HG03103 (cell line): ENCODE results near the gene RABGAP1L.
"Not testable (repeated sequence)": the region's sequence is repeated elsewhere in the genome, so short reads cannot be mapped to it uniquely, and the experiment has no call there.

ENCODE experiments used
- ATAC-seq: cut with Tn5 transposase; IDR thresholded peaks from one replicate; pipeline ENCODE4 v1.9.1; 2021; ENCODE audit warnings: low read depth; ENCODE audit not compliant: unreplicated experiment

RABGAP1L gene

DNA sequence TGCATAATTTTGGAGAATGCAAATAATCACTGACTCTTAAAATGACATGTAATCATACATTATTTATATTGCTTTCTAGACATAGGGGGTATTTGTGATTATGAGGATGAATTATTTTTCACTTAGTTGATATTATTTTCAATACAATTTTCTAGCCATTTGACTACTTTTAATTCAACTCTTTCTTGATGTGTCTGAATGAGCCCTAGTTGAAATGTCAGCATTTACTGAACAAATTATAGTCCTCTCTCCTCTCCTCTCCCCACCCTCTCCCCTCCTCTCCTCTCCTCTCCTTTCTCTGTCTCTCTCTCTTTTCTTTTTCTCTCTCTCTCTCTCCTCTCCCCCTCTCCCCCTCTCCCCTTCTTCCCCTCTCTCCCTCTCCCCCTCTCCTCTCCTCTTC is 483.1 kb downstream of the RABGAP1L start:
- ATAC-seq = no peak

DNA sequence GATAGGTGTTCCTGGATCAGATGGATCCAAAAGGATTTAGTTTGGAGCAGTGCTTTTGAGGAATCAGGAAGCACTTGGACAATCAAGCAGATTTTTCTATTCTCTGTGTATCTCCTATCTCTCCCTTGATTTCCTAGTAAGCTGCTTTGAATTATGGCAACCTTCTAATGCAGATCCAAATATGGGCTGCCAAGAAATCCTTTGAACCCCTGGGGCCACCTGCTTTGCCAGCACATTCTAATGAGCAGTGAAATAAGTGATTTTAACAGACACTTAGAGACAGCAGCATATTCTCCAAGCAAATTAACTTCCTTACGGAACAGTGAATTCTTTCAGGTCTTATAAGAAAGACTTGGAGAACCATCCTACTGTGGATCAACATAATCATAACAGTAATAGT is 483.9 kb downstream of the RABGAP1L start:
- no peak for ATAC-seq

DNA sequence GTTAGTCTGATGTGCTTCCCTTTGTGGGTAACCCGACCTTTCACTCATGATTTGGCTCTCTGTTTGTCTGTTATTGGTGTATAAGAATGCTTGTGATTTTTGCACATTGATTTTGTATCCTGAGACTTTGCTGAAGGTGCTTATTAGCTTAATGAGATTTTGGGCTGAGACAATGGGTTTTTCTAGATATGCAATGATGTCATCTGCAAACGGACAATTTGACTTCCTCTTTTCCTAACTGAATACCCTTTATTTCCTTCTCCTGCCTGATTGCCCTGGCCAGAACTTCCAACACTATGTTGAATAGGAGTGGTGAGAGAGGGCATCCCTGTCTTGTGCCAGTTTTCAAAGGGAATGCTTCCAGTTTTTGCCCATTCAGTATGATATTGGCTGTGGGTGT is 490.3 kb downstream of the RABGAP1L start:
- ATAC-seq = not testable (repeated sequence)

DNA sequence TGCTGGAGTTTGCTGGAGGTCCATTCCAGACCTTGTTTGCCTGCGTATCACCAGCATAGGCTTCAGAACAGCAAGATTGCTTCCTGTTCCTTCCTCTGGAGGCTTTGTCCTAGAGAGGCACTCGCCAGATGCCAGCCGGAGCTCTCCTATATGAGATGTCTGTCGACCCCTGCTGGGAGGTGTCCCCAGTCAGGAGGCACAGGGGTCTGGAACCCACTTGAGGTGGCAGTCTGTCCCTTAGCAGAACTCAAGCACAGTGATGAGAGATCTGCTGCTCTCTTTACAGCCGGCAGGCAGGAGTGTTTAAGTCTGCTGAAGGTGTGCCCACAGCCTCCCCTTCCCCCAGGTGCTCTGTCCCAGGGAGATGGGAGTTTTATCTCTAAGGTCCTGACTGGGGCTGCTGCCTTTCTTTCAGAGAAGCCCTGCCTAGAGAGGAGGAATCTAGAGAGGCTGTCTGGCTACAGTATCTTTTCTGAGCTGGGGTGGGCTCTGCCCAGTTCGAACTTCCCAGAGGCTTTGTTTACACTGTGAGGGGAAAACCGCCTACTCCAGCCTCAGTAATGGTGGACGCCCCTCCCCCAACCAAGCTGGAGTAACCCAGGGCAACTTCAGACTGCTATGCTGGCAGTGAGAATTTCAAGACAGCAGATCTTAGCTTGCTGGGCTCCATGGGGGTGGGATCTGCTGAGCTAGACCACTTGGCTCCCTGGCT is 493.4 kb downstream of the RABGAP1L start:
- ATAC-seq = no peak

DNA sequence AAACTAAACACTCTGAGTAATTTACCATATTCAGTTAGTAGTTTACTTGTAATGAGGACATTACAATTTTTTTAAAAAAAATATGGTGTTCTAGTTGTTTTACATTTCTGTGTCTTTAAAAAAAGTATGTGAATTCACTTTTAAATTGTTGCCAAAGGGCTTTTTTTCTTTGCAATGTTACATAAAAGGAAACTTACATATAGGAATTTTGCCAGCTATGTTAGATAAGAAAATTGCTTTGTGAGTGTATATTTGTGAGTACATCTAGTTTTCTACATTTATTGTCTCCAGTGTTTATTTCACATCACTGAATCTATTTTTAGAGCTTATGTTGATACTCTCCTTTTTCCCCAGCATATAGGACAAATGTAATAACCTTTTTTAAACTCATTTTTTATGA is 495.2 kb downstream of the RABGAP1L start:
- no peak for ATAC-seq

DNA sequence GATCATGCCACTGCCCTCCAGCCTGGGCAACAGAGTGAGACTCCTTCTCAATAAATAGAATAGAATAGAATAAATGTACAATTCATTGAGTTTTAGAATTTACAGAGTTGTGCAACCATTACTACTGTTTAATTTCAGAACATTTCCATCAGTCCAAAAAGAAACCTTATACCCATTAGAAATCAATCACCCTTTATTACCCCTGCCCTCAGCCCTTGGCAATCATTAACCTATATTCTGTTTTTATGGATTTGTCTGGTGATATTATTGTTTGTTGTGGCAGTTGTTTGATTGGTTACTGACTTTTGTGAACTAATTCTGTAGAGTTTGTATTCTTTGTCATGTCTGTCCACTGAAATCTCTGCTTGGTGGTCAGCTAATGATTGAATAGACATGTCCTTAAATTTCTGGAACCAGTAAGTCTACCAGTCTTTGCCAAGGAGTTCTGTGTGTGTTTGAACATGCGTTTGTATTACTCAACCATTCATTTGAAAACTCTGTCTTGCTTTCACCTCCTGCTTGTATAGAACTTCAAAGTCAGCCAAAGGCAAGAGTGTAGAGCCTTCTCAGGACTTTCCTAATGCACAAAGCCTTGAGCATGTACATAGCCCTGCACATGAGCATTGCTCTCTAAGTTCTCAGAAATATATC is 497.2 kb downstream of the RABGAP1L start:
- no peak for ATAC-seq

DNA sequence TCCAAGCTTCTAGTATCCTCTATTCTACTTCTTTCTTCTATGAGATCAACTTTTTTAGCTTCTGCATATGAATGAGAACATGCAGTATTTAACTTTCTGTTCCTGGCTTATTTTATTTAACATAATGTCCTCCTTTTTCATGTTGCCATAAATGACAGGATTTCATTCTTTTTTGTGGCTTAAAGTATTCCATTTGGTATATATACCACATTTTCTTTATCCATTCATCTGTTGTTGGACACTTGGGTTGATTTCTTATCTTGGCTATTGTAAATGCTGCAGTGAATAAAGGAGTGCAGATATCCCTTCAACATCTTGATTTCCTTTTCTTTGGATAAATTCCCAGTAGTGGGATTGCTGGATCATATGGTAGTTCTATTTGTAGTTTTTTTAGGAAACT is 498.1 kb downstream of the RABGAP1L start:
- ATAC-seq = no peak

DNA sequence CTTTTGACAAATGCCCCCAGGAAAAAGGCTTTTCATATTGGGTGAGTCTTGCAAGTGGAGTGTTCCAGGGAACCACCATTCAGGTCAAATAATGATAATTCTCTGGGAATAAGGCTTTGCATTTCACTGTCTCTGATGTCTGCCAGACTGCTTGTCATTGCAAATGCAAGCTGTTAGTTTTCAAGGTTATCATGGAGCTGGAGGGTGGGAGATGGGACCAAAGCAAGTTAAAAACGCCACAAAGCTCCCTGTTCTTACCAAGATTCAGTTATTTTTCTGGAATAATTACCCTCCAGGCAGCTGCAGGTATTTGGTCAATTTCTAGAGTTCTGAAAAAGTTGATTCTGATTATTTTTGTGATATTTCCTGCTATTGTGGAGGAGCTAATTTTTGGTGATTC is 498.6 kb downstream of the RABGAP1L start:
- ATAC-seq = no peak

DNA sequence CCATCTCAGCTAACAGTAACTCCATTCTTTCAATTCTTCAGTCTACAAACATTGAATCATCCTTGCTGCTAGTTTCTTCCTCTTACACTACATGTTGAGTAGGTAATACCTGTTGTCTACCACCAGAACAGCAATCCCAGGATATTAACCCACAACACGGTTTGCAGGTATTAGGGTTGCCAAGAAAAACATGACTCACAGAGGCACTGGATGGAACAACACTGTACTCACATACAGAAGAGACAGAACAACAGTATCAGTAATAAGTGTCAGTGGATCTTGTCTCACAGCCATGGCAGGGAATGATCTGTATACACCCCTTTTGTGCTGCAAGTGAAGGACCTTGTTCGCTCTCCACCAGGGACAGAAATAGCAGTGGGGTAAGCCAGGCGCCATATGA is 500.5 kb downstream of the RABGAP1L start:
- ATAC-seq = no peak

DNA sequence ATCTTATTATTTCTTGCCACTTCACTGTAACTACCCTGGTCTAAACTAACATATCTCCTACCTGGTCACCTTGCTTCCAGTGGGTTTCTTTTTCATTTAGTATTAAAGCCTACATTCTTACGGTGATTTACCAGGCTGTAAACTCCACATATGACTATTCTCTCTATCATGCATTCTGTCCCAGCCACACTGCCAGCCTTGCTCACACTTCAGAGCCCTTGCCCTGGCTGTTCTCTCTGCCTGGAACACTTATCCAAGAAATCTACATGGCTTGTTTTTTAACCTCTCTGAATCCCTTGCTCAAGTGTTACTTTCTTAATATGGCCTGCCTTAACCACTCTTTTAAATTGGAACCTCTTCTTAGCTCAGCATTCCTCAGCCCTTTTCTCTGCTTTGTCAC is 501.2 kb downstream of the RABGAP1L start:
- no peak for ATAC-seq

DNA sequence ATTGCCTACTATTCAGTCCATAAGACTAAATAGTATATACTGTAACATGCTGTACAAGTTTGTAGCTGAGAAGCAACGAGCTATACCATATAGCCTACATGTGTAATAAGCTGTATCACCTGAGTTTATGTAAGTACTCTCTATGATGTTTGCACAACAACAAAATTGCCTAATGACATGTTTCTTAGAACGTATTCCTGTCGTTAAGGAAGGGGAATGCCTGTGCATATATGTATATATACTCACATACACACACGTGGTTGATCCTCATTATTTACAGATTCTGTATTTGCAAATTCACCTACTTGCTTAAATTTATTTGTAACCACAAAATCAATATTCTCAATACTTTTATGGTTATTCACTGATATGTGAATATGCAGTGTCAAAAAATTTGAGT is 504.0 kb downstream of the RABGAP1L start:
- ATAC-seq = no peak

DNA sequence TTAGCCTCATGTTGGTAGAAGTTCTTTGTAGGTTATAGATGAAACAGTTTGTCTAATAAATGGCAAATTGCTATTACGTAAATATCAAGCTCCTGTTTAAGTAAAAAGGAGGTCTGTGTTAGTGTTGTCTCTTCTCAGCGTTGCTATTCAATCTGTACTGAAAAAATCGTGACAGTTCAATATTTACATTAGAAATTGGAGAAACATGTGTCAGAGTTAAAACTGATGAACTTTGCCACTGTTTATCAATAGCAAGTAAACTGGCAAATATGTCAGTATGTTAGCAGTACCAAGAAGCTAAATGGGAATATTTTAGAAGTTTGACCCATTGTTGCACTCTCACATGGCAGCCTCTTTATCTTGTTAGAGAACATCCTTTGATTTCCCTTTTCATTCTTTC is 506.9 kb downstream of the RABGAP1L start:
- ATAC-seq = no peak

DNA sequence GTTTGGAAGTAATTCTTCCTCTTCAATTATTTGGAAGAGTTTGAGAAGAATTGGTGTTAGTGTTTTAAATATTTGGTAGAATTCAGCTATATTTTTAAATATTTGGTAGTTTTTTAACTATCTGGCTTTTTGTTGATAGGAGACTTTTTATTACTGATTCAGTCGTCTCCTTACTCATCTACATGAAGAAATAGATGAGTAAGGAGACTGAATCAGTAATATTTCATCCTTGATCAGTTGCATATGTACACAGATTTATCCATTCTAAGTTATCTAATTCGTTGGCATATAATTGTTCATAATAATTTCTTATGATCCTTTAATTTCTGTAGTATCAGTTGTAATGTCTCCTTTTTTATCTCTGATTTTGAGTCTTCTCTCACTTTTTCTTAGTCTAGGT is 512.5 kb downstream of the RABGAP1L start:
- ATAC-seq = no peak

DNA sequence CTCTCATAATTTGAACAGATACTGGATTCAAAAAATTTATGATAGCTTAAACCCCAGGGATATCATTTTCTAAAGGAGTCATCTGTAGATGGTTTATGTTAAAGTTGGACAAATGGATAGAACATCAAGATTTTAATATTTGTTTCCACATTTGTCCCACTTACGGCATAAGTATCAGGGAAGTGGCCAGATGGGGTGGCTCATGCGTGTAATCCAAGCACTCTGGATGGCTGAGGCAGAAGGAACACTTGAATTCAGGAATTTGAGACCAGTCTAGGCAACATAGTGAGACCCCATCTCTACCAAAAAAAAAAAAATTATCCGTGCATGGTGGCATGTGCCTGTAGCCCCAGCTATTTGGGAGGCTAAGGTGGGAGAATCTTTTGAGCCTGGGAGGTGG is 517.5 kb downstream of the RABGAP1L start:
- no peak for ATAC-seq

DNA sequence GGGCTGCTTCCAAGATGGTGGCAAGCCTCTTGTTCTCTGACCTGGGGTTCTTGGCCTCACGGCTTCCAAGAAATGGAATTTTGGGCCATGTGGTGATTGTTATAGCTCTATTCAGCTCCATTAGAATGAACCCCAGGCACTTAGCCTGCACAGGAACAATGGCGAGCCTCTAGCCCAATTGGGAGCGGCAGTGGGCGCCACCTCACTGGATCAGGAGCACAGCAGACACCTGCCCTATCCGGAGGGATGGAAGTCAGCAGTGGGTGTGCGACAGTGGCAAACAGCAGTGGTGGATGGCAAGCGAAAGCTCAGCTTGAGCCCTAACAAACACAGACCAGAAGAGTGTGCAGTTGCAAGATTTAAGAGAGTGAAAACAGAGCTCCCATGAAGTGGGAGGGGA is 519.3 kb downstream of the RABGAP1L start:
- no peak for ATAC-seq

DNA sequence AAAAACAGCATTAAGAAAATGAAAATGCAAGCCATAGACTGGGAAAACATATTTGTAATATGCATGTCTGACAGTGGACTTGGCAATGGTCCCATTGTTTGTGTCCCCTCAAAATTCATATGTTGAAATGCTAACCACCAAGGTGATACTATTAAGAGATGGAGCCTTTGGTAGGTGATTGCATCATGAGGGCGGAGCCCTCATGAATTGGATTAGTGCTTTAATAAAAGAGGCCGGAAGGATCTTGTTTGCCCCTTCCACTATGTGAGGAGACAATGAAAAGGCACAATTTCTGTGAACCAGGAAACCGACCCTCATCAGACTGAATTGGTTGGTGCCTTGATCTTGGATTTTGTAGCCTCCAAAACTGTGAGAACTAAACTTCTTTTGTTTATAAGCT is 520.8 kb downstream of the RABGAP1L start:
- no peak for ATAC-seq

DNA sequence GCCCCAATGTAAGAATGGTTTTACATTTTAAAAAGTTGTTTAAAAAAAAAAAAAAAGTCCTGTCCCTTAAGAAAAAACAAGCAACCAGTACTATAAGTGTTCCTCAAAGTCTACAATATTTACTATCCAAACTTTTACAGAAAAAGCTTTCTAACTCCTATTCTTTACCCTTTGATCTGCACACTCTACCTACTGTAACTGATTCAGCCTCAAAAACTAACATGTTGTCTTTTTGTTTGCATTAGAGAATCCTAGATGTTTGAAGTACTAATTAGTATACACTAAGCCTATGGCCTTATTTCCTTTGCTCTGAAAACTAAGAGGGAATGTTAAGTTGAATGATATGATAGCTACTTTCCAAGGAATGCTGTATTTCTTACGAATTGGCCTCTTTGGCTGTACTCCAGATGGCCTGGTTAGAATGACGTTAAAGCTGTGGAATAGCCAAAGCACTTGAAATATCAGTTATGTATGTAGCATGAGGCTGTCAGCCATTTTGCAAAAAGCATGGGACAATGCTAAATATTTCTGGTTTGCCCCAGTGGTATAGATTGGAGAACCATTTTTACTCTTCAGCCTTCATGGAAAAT is 523.2 kb downstream of the RABGAP1L start:
- no peak for ATAC-seq

DNA sequence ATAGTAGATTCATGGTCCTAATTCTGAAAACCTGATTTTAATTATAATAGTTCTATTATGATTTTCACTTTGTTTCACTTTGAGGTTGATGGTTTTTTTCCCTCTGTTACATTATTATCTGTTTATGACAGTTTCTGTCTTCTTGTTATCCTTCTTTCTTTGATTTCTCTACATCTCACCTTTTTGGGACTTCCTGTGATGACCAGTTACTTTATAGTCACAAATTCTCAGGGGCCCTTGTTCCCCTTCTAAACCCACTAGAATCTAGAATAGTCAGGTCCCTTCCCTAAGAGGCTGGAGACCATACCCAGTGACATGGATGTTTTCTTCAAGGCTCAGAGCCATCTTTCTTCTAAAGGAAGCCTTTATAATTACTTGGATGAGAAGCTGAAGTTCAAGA is 526.9 kb downstream of the RABGAP1L start:
- no peak for ATAC-seq

DNA sequence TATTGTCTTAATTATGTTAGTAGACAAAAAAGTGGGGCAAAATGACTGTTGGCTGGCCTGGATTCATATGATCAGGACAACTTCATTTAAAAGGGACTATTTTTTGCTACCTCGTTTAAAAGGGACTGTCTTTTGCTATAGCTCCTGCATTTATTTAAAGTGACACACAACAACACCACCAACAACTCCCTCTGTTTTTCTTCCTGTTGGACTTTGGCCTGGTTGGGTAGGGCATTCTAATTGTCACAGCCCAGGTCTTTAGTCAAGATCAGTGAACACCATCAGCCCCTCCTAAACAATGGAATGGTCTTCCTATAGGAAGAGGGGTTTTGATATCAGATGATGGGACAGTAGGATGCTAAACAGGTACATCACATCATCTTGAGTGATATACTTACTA is 530.2 kb downstream of the RABGAP1L start:
- no peak for ATAC-seq

DNA sequence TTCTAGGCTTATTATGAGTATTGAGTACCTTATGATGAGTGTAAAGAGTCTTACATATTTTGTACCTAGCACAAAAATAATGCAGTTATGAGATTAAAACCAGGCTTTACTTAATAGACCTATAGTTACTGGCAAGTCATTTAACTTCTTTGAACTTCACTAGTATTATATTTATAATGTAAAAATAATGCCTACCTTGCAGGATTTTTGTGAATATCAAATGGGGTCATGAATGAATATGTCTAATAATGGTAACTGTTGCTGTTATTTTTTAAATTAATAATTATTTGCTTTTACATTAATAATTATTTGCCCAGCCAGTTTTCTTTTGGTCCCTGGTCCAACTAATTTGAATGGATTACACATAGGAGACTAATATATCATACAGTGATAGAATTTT is 530.9 kb downstream of the RABGAP1L start:
- ATAC-seq = no peak

DNA sequence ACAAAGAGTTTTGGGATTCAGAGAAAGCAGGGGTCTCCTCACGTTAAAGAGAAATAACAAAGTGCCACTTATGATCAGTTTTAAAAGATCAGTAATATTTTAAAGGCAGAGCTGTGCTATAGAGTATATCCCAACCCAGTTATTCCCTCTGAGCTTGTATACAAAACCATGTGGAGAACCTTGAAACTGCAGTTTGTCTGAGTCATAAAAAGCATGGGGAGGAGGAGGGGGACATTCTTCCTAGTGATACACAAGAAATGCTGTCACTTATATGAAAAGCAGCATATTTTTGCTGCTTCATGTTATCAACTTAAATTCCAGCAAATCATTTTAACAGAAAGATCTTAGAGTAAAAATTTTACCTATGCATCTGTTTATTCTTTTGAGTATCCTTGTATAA is 533.0 kb downstream of the RABGAP1L start:
- no peak for ATAC-seq

DNA sequence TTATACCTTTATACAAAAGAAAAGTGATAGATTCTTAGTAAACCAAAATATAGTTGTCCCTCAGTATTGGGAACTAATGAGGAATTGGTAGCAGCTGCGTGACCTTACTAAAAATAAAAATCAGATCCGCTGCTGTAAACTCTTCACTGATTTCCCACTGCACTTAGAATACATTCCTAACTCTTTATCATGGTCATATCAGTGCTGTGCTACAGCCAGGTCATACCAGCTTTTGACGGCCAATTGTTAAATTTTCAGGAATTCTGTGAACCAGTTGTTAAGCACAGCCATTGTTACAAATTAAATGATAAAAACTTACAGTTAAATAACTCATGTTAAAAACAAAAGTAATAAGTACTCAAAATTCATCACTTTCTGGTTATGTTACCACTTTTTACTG is 533.8 kb downstream of the RABGAP1L start:
- no peak for ATAC-seq
